DOHH2 (cell line): Measurements from ENCODE around the gene DENND1A.

Experiments
- CTCF ChIP-seq: fragments of 200-600 bp; sonication (generic); IDR thresholded peaks from one replicate; pipeline ENCODE4 v1.5.1; 2014; ENCODE audit warnings: antibody characterized with exemption, mild to moderate bottlenecking, low read depth, low read length; ENCODE audit not compliant: poor library complexity, severe bottlenecking
- EZH2phosphoT487 ChIP-seq: fragments of 200-600 bp; sonication (generic); IDR thresholded peaks from 2 replicates; pipeline ENCODE4 v1.6.1; 2017; ENCODE audit warnings: borderline replicate concordance, mild to moderate bottlenecking, antibody characterized with exemption, low read length, moderate library complexity, mixed read lengths

GRCh38 chr9:123401879-123402513, 527.9 kb downstream of the DENND1A start:
- TF ChIP-seq CTCF (peak; percentile 78), EZH2phosphoT487 (no peak)
